Left ventricle myocardium inferior (tissue), 1 donor: ENCODE results near the gene ANAPC2. TPM values are rescaled to one million over a fixed set of nuclear protein-coding genes. Genes with fewer than 3 reads are reported as not detected.

Experiments used
- DNase-seq: peaks from one replicate; pipeline ENCODE4 v3.0.0-alpha.2; 2020
- H3K27ac ChIP-seq: fragments of 200-600 bp; replicated peaks from 2 replicates; pipeline ENCODE4 v1.8.0; 2021
- H3K27me3 ChIP-seq: fragments of 200-600 bp; 2 replicates; pipeline ENCODE4 v1.8.0; 2021; ENCODE audit warnings: low read depth
- H3K36me3 ChIP-seq: fragments of 200-600 bp; 2 replicates; pipeline ENCODE4 v1.8.0; 2021
- H3K4me1 ChIP-seq: fragments of 200-600 bp; 2 replicates; pipeline ENCODE4 v1.8.0; 2021
- H3K4me3 ChIP-seq: fragments of 200-600 bp; 2 replicates; pipeline ENCODE4 v1.8.0; 2021; ENCODE audit warnings: mild to moderate bottlenecking, moderate library complexity
- H3K9me3 ChIP-seq: fragments of 200-600 bp; replicated peaks from 2 replicates; pipeline ENCODE4 v1.8.0; 2021
- CTCF ChIP-seq: fragments of 200-600 bp; IDR thresholded peaks from 2 replicates; pipeline ENCODE4 v1.8.0; 2021; ENCODE audit warnings: antibody characterized with exemption, mild to moderate bottlenecking, borderline replicate concordance
- intact Hi-C: fragments of 100-400 bp; cut with micrococcal nuclease; formaldehyde crosslinking; loops from one replicate; pipeline ENCODE4 v1.11.0; 2022
- total RNA-seq: library from RNA; stranded (reverse); fragmentation: NEBNext Ultra II Directional; extraction: Animal tissue kit (Norgen Biotek cat#: 25700); gene quantifications from one replicate; pipeline ENCODE4 v1.2.1, GENCODE V29; 2021
- donor health status: DM: no; HTN: yes; CAD: no; lungs with severe emphysema.

The ANAPC2 gene
- total RNA-seq, 1 donor from 2014 or later, result 34.7 TPM

- Histone ChIP-seq H3K4me1 (peaks cover 59% of the 10 kb centered on the region), H3K9me3 (no peaks in the 10 kb centered on the region), H3K27me3 (no peaks in the 10 kb centered on the region), H3K4me3 (peak overlapping the region; percentile 68), H3K27ac (peak overlapping the region; percentile 84), H3K36me3 (peaks cover under 1% of the 10 kb centered on the region)
- no peak for TF ChIP-seq CTCF
- DNase-seq, result no peak
- intact Hi-C loops, result no loop called here
Measured at GRCh38 chr9:137221506-137222111, 33.2 kb upstream of the ANAPC2 start.

GRCh38 chr9:137221095-137221505 lies 32.7 kb upstream of the ANAPC2 start:
- H3K4me3 ChIP-seq, result peak overlapping the region; percentile 68
- no peak for DNase-seq
- H3K9me3 ChIP-seq, result no peaks in the 10 kb centered on the region
- H3K4me1 ChIP-seq, result peaks cover 60% of the 10 kb centered on the region
- peak overlapping the region; percentile 84 for H3K27ac ChIP-seq
- no peak for TF ChIP-seq CTCF
- intact Hi-C loops, result no loop called here
- peaks cover 6% of the 10 kb centered on the region for H3K36me3 ChIP-seq
- no peaks in the 10 kb centered on the region for H3K27me3 ChIP-seq

- intact Hi-C loops, result no loop called here
- no peaks in the 10 kb centered on the region for H3K27me3 ChIP-seq
- H3K4me3 ChIP-seq, result no peak overlapping the region
- H3K36me3 ChIP-seq, result peaks cover 7% of the 10 kb centered on the region
- TF ChIP-seq CTCF, result no peak
- peaks cover 60% of the 10 kb centered on the region for H3K4me1 ChIP-seq
- peak overlapping the region; percentile 84 for H3K27ac ChIP-seq
- no peak for DNase-seq
- no peaks in the 10 kb centered on the region for H3K9me3 ChIP-seq
Measured at GRCh38 chr9:137220317-137221094, 32.1 kb upstream of the ANAPC2 start.

- Histone ChIP-seq H3K4me3 (no peak overlapping the region), H3K9me3 (no peaks in the 10 kb centered on the region), H3K4me1 (peaks cover 60% of the 10 kb centered on the region), H3K36me3 (peaks cover 9% of the 10 kb centered on the region), H3K27ac (peak overlapping the region; percentile 66), H3K27me3 (no peaks in the 10 kb centered on the region)
- no peak for DNase-seq
- TF ChIP-seq CTCF, result no peak
- intact Hi-C loops, result no loop called here
Measured at GRCh38 chr9:137219757-137220316, 31.5 kb upstream of the ANAPC2 start.

- H3K27ac ChIP-seq, result peak overlapping the region; percentile 66
- H3K4me3 ChIP-seq, result peak overlapping the region; percentile 59
- peaks cover 55% of the 10 kb centered on the region for H3K4me1 ChIP-seq
- DNase-seq, result no peak
- intact Hi-C loops, result no loop called here
- peaks cover 15% of the 10 kb centered on the region for H3K36me3 ChIP-seq
- H3K27me3 ChIP-seq, result no peaks in the 10 kb centered on the region
- no peak for TF ChIP-seq CTCF
- H3K9me3 ChIP-seq, result no peaks in the 10 kb centered on the region
Measured at GRCh38 chr9:137218754-137219271, 30.5 kb upstream of the ANAPC2 start.
